GM23338 (cell line): Measurements from ENCODE around the gene HIVEP2.

Source experiments
- CREB1 ChIP-seq: fragments of 250-450 bp; sonication (Bioruptor Pico); IDR thresholded peaks from 2 replicates; pipeline ENCODE4 v1.5.0; 2020; ENCODE audit warnings: low read depth, mild to moderate bottlenecking, moderate library complexity
- EZH2 ChIP-seq: fragments of 200-600 bp; sonication (generic); IDR thresholded peaks from one replicate; pipeline ENCODE4 v1.8.0; 2017; ENCODE audit warnings: antibody characterized with exemption, mild to moderate bottlenecking, low read depth; ENCODE audit not compliant: unreplicated experiment
- EZH2phosphoT487 ChIP-seq: fragments of 200-600 bp; sonication (generic); IDR thresholded peaks from one replicate; pipeline ENCODE4 v1.8.1; 2018; ENCODE audit warnings: antibody characterized with exemption; ENCODE audit not compliant: unreplicated experiment
- NANOG ChIP-seq: IDR thresholded peaks from 2 replicates; pipeline ENCODE4 v1.6.1; 2016; ENCODE audit warnings: antibody characterized with exemption, borderline replicate concordance
- POLR2AphosphoS5 ChIP-seq: IDR thresholded peaks from 2 replicates; pipeline ENCODE4 v1.6.1; 2016; ENCODE audit warnings: antibody characterized with exemption, low read depth
- STAT1 ChIP-seq: IDR thresholded peaks from one replicate; pipeline ENCODE4 v1.6.1; 2016; ENCODE audit warnings: antibody characterized with exemption; ENCODE audit not compliant: unreplicated experiment
- ZNF114 ChIP-seq: fragments of 250-450 bp; sonication (Bioruptor Pico); IDR thresholded peaks from 2 replicates; pipeline ENCODE4 v1.5.0; 2020; ENCODE audit warnings: mild to moderate bottlenecking, moderate library complexity
- ZNF331 ChIP-seq: fragments of 250-450 bp; sonication (Bioruptor Pico); IDR thresholded peaks from 2 replicates; pipeline ENCODE4 v1.5.0; 2020; ENCODE audit warnings: low read depth, mild to moderate bottlenecking, moderate library complexity
- TF ChIP-seq, protein P1 (sequence below), 2 experiments: fragments of 200-600 bp in 1 of 2; sonication (generic) in 1 of 2; conservative IDR thresholded peaks; 2 replicates each; pipeline versions ENCODE4 v1.5.1 to v1.6.1; 2016 to 2017; ENCODE audit warnings: antibody characterized with exemption in 2 of 2, low read depth in 2 of 2, mild to moderate bottlenecking in 2 of 2, moderate library complexity in 1 of 2
- TF ChIP-seq, protein P2 (sequence below): IDR thresholded peaks from one replicate; pipeline ENCODE4 v1.6.1; 2018; ENCODE audit warnings: antibody characterized with exemption; ENCODE audit not compliant: unreplicated experiment
- TF ChIP-seq, protein P3 (sequence below): IDR thresholded peaks from 2 replicates; pipeline ENCODE4 v1.6.1; 2016; ENCODE audit warnings: antibody characterized with exemption

DNA sequence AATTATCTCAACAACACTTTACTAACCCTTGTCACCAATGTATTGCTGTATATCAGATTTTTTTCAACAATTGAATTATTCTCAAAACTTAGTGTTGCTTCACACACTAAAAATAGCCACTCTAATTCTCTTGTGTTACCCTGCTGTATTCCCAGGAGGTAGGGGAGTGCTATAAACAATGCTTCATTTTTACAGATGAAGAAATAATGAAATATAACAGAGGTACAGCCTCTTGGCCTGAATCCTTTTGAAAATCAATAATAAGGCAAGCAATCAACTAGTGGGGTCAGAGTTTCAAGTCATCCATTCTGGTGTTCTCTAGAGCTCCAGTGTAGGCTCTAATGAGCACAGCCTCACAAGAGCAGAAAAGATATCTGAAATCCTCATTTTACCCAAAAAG, 10.9 kb downstream of the HIVEP2 start:
- TF ChIP-seq POLR2AphosphoS5 (no peak), EZH2phosphoT487 (no peak), NANOG (no peak), ZNF114 (no peak), STAT1 (no peak), EZH2 (no peak), ZNF331 (CRISPR knock-in tag) (no peak), CREB1 (CRISPR knock-in tag) (no peak)
- TF ChIP-seq, protein P1, sequence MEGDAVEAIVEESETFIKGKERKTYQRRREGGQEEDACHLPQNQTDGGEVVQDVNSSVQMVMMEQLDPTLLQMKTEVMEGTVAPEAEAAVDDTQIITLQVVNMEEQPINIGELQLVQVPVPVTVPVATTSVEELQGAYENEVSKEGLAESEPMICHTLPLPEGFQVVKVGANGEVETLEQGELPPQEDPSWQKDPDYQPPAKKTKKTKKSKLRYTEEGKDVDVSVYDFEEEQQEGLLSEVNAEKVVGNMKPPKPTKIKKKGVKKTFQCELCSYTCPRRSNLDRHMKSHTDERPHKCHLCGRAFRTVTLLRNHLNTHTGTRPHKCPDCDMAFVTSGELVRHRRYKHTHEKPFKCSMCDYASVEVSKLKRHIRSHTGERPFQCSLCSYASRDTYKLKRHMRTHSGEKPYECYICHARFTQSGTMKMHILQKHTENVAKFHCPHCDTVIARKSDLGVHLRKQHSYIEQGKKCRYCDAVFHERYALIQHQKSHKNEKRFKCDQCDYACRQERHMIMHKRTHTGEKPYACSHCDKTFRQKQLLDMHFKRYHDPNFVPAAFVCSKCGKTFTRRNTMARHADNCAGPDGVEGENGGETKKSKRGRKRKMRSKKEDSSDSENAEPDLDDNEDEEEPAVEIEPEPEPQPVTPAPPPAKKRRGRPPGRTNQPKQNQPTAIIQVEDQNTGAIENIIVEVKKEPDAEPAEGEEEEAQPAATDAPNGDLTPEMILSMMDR (conservative IDR thresholded peaks at IDR 0.05; ENCODE audit: low read depth in 2 of 2) = no peak
- TF ChIP-seq, protein P2, sequence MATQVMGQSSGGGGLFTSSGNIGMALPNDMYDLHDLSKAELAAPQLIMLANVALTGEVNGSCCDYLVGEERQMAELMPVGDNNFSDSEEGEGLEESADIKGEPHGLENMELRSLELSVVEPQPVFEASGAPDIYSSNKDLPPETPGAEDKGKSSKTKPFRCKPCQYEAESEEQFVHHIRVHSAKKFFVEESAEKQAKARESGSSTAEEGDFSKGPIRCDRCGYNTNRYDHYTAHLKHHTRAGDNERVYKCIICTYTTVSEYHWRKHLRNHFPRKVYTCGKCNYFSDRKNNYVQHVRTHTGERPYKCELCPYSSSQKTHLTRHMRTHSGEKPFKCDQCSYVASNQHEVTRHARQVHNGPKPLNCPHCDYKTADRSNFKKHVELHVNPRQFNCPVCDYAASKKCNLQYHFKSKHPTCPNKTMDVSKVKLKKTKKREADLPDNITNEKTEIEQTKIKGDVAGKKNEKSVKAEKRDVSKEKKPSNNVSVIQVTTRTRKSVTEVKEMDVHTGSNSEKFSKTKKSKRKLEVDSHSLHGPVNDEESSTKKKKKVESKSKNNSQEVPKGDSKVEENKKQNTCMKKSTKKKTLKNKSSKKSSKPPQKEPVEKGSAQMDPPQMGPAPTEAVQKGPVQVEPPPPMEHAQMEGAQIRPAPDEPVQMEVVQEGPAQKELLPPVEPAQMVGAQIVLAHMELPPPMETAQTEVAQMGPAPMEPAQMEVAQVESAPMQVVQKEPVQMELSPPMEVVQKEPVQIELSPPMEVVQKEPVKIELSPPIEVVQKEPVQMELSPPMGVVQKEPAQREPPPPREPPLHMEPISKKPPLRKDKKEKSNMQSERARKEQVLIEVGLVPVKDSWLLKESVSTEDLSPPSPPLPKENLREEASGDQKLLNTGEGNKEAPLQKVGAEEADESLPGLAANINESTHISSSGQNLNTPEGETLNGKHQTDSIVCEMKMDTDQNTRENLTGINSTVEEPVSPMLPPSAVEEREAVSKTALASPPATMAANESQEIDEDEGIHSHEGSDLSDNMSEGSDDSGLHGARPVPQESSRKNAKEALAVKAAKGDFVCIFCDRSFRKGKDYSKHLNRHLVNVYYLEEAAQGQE = no peak
- TF ChIP-seq, protein P3, sequence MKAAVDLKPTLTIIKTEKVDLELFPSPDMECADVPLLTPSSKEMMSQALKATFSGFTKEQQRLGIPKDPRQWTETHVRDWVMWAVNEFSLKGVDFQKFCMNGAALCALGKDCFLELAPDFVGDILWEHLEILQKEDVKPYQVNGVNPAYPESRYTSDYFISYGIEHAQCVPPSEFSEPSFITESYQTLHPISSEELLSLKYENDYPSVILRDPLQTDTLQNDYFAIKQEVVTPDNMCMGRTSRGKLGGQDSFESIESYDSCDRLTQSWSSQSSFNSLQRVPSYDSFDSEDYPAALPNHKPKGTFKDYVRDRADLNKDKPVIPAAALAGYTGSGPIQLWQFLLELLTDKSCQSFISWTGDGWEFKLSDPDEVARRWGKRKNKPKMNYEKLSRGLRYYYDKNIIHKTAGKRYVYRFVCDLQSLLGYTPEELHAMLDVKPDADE = no peak
